ENCODE measurements around the gene VANGL2. TPM values are rescaled to one million over a fixed set of nuclear protein-coding genes. Genes with fewer than 3 reads are reported as not detected.

VANGL2 gene
- total RNA-seq, 2 donors from 2014 or later: not detected

- ATAC-seq (no peak), DNase-seq (no peak)
- Mint-ChIP-seq H3K27ac (no peak overlapping the region), H3K27me3 (no peaks in the 10 kb centered on the region), H3K36me3 (ENCODE audit: low read depth) (peaks cover 2% of the 10 kb centered on the region), H3K4me3 (no peak overlapping the region), H3K4me1 (no peaks in the 10 kb centered on the region)
- H3K9me3 ChIP-seq (ENCODE audit: control insufficient read depth, low read length, poor library complexity, severe bottlenecking): no peaks in the 10 kb centered on the region
Measured at GRCh38 chr1:160474392-160475242, 74.3 kb downstream of the VANGL2 start.

Other genes starting within 250 kb of the VANGL2 start
- under 1 TPM in 1 of 2 donors, not detected in 1; 0.27 TPM for gene ATP1A4, start 249.0 kb upstream of the VANGL2 start, total RNA-seq
- not detected for gene CASQ1, start 210.0 kb upstream of the VANGL2 start, total RNA-seq
- 10 to 100 TPM; 19.6 to 21.6 TPM for gene PEA15, start 195.2 kb upstream of the VANGL2 start, total RNA-seq
- gene DCAF8, start 138.0 kb upstream of the VANGL2 start, total RNA-seq: 100 to 1,000 TPM; 167 to 178 TPM
- gene PEX19, start 115.4 kb upstream of the VANGL2 start, total RNA-seq: 10 to 100 TPM; 28.9 to 34.7 TPM
- 100 to 1,000 TPM; 122 to 143 TPM for gene COPA, start 57.3 kb upstream of the VANGL2 start, total RNA-seq
- gene NCSTN, start 57.2 kb upstream of the VANGL2 start, total RNA-seq: 10 to 100 TPM; 63.3 to 65.6 TPM
- under 1 TPM; 0.17 to 0.21 TPM for gene NHLH1, start 33.5 kb upstream of the VANGL2 start, total RNA-seq
- gene SLAMF6, start 122.7 kb downstream of the VANGL2 start, total RNA-seq: 10 to 100 TPM; 24.8 to 38.0 TPM
- gene CD84, start 178.9 kb downstream of the VANGL2 start, total RNA-seq: 10 to 100 TPM; 66.2 to 71.6 TPM
- gene SLAMF1, start 246.5 kb downstream of the VANGL2 start, total RNA-seq: 10 to 100 TPM; 67.8 to 70.6 TPM